ENCODE measurements around the gene POLE2. TPM values are rescaled to one million over a fixed set of nuclear protein-coding genes. Genes with fewer than 3 reads are reported as not detected.
A peak's percentile ranks its signal among the peaks of the same experiment; 100 is the strongest.

The POLE2 gene
- total and polyA plus RNA-seq, 2 experiments from 2014 or later = 41.9 to 53.3 TPM

- Histone ChIP-seq H3F3A (replicated peaks; ENCODE audit: low read depth) (peaks cover 16% of the 10 kb centered on the region), H4K20me1 (replicated peaks; ENCODE audit: insufficient read depth) (peaks cover 29% of the 10 kb centered on the region), H3K9me2 (ENCODE audit: insufficient read depth) (no peaks in the 10 kb centered on the region), H3K36me3 (ENCODE audit: insufficient read depth) (peaks cover 16% of the 10 kb centered on the region; the same call in 1 of the 2 replicates), H2AFZ (peak within 1 kb of the TSS; percentile 38; the same call in 1 of the 2 replicates), H3K27ac (ENCODE audit: low read depth) (peak within 1 kb of the TSS; percentile 95), H3K27me3 (ENCODE audit: insufficient read depth) (no peaks in the 10 kb centered on the region), H3K4me2 (peak within 1 kb of the TSS; percentile 92), H3K4me3 (peak within 1 kb of the TSS; percentile 94), H3K4me1 (ENCODE audit: insufficient read depth) (peaks cover 11% of the 10 kb centered on the region), H3K79me2 (replicated peaks; ENCODE audit: insufficient read depth) (peaks cover 51% of the 10 kb centered on the region)
- peak; percentile 99 for DNase-seq (ENCODE audit: low spot score)
- Mint-ChIP-seq H3K4me1 (peaks cover 18% of the 10 kb centered on the region), H3K9me3 (no peaks in the 10 kb centered on the region), H3K36me3 (ENCODE audit: low read depth) (peaks cover 46% of the 10 kb centered on the region), H3K4me3 (peak within 1 kb of the TSS; percentile 99), H3K27ac (peak within 1 kb of the TSS; percentile 98), H3K27me3 (ENCODE audit: insufficient read depth, low read depth, poor library complexity) (peaks cover 1% of the 10 kb centered on the region)
- TF ChIP-seq STAT1 (IDR thresholded peaks at IDR 0.05; ENCODE audit: unreplicated experiment) (no peak), EZH2 (IDR thresholded peaks at IDR 0.05; ENCODE audit: low read depth, unreplicated experiment) (no peak), JUNB (IDR thresholded peaks at IDR 0.05; ENCODE audit: unreplicated experiment) (no peak), ZNF462 (CRISPR knock-in tag; IDR thresholded peaks at IDR 0.05) (no peak), REST (IDR thresholded peaks at IDR 0.05; ENCODE audit: unreplicated experiment) (peak; percentile 5), ZNF331 (CRISPR knock-in tag; IDR thresholded peaks at IDR 0.05; ENCODE audit: low read depth) (no peak), ETS1 (IDR thresholded peaks at IDR 0.05) (no peak; the same call in 1 of the 2 replicates), POLR2AphosphoS5 (IDR thresholded peaks at IDR 0.05; ENCODE audit: low read depth) (peak; percentile 98), EZH2phosphoT487 (IDR thresholded peaks at IDR 0.05; ENCODE audit: unreplicated experiment) (no peak), NANOG (IDR thresholded peaks at IDR 0.05; ENCODE audit: borderline replicate concordance) (no peak), ZNF114 (CRISPR knock-in tag; IDR thresholded peaks at IDR 0.05) (no peak), CREB1 (CRISPR knock-in tag; IDR thresholded peaks at IDR 0.05; ENCODE audit: low read depth) (peak; percentile 64)
- TF ChIP-seq, protein P1, sequence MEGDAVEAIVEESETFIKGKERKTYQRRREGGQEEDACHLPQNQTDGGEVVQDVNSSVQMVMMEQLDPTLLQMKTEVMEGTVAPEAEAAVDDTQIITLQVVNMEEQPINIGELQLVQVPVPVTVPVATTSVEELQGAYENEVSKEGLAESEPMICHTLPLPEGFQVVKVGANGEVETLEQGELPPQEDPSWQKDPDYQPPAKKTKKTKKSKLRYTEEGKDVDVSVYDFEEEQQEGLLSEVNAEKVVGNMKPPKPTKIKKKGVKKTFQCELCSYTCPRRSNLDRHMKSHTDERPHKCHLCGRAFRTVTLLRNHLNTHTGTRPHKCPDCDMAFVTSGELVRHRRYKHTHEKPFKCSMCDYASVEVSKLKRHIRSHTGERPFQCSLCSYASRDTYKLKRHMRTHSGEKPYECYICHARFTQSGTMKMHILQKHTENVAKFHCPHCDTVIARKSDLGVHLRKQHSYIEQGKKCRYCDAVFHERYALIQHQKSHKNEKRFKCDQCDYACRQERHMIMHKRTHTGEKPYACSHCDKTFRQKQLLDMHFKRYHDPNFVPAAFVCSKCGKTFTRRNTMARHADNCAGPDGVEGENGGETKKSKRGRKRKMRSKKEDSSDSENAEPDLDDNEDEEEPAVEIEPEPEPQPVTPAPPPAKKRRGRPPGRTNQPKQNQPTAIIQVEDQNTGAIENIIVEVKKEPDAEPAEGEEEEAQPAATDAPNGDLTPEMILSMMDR (conservative IDR thresholded peaks at IDR 0.05; ENCODE audit: low read depth in 2 of 2) = 0 out of 4 replicates have a peak, but pooled peaks of 1 of the 2 experiments have one; percentile 1
- peak; percentile 97 for ATAC-seq
Observed at GRCh38 chr14:49620182-49621113, 67.6 kb downstream of the POLE2 start, which contains the start of the genes MGAT2 and RPL36AL. Gene MGAT2, plus strand, starts transcription at chr14:49620799. Its CDS starts 470 bp downstream, at chr14:49621269. Gene RPL36AL, minus strand, starts transcription at chr14:49620626. Its CDS starts 1,522 bp downstream, at chr14:49619104.

Measured in GM23338 (cell line).